SU-DHL-6 (cell line): ENCODE results near the gene MAGI3.

Source experiments
- H2AFZ ChIP-seq: fragments of 200-600 bp; sonication (generic); 2 replicates; pipeline ENCODE4 v1.6.1; 2014; ENCODE audit warnings: low read depth, mild to moderate bottlenecking, moderate library complexity, mixed read lengths, antibody characterized with exemption, low read length; ENCODE audit not compliant: severe bottlenecking
- H3F3A ChIP-seq: fragments of 200-600 bp; shearing (Covaris generic); 2 replicates; pipeline ENCODE4 v1.6.0; 2016; ENCODE audit warnings: antibody characterized with exemption, mild to moderate bottlenecking; ENCODE audit not compliant: insufficient read depth
- H3K27ac ChIP-seq: fragments of 200-600 bp; sonication (generic); 2 replicates; pipeline ENCODE4 v1.5.1; 2016; ENCODE audit warnings: low read depth, mild to moderate bottlenecking, low read length, moderate library complexity, mixed read lengths
- H3K27me3 ChIP-seq: fragments of 200-600 bp; sonication (generic), shearing (Covaris generic); 2 replicates; pipeline ENCODE4 v1.6.0; 2014; ENCODE audit warnings: mild to moderate bottlenecking, low read length
- H3K36me3 ChIP-seq: fragments of 200-600 bp; sonication (generic); 2 replicates; pipeline ENCODE4 v1.6.1; 2014; ENCODE audit warnings: mild to moderate bottlenecking, low read length, mixed read lengths
- H3K4me2 ChIP-seq: fragments of 300-600, 200-600 bp; shearing (Covaris generic), sonication (generic); 2 replicates; pipeline ENCODE4 v1.6.0; 2014; ENCODE audit warnings: low read length, low read depth, mild to moderate bottlenecking; ENCODE audit not compliant: poor library complexity, severe bottlenecking
- H3K4me3 ChIP-seq: fragments of 200-600 bp; sonication (generic); 2 replicates; pipeline ENCODE4 v1.5.1; 2014; ENCODE audit warnings: antibody characterized with exemption, low read length, mild to moderate bottlenecking, mixed read lengths; ENCODE audit not compliant: insufficient read depth, poor library complexity, severe bottlenecking
- H3K79me2 ChIP-seq: fragments of 200-600 bp; sonication (generic); 2 replicates; pipeline ENCODE4 v1.6.1; 2014; ENCODE audit warnings: mild to moderate bottlenecking, low read length, moderate library complexity; ENCODE audit not compliant: insufficient read depth
- H3K9ac ChIP-seq: fragments of 200-600 bp; sonication (generic); 2 replicates; pipeline ENCODE4 v1.7.0; 2014; ENCODE audit warnings: mild to moderate bottlenecking, low read length
- H3K9me2 ChIP-seq: fragments of 200-600 bp; sonication (generic); replicated peaks from 2 replicates; pipeline ENCODE4 v1.6.1; 2014; ENCODE audit warnings: low read length; ENCODE audit not compliant: insufficient read depth
- H3K9me3 ChIP-seq: fragments of 200-600 bp; sonication (generic); 2 replicates; pipeline ENCODE4 v1.6.1; 2014; ENCODE audit warnings: low read length, mixed read lengths; ENCODE audit not compliant: insufficient read depth
- H4K20me1 ChIP-seq: fragments of 200-600 bp; sonication (generic); 2 replicates; pipeline ENCODE4 v1.6.1; 2014; ENCODE audit warnings: low read depth, mild to moderate bottlenecking, antibody characterized with exemption, low read length, moderate library complexity, mixed read lengths
- CTCF ChIP-seq: fragments of 200-600 bp; sonication (generic); IDR thresholded peaks from one replicate; pipeline ENCODE4 v1.5.1; 2017; ENCODE audit warnings: antibody characterized with exemption, mild to moderate bottlenecking, low read length, moderate library complexity; ENCODE audit not compliant: insufficient read depth, poor library complexity, severe bottlenecking
- EZH2phosphoT487 ChIP-seq: fragments of 200-600 bp; sonication (generic), shearing (Covaris generic); conservative IDR thresholded peaks from 2 replicates; pipeline ENCODE4 v1.6.1; 2018; ENCODE audit warnings: mild to moderate bottlenecking, antibody characterized with exemption, low read length, moderate library complexity, mixed read lengths

The MAGI3 gene

GRCh38 chr1:113576271-113576670 lies 186.0 kb downstream of the MAGI3 start:
- Histone ChIP-seq H2AFZ (no peak overlapping the region), H3K4me3 (no peak overlapping the region), H3K36me3 (no peaks in the 10 kb centered on the region), H3K27ac (no peak overlapping the region), H3K9ac (no peak overlapping the region), H3K4me2 (no peak overlapping the region), H3K9me2 (no peaks in the 10 kb centered on the region), H4K20me1 (no peaks in the 10 kb centered on the region), H3K79me2 (no peaks in the 10 kb centered on the region), H3K27me3 (no peaks in the 10 kb centered on the region), H3F3A (no peaks in the 10 kb centered on the region), H3K9me3 (no peaks in the 10 kb centered on the region)
- TF ChIP-seq EZH2phosphoT487, result no peak
- TF ChIP-seq CTCF, result no peak

- H3K9me2 ChIP-seq, result no peaks in the 10 kb centered on the region
- no peaks in the 10 kb centered on the region for H3K27me3 ChIP-seq
- no peak overlapping the region for H3K9ac ChIP-seq
- no peaks in the 10 kb centered on the region for H3K79me2 ChIP-seq
- TF ChIP-seq CTCF (no peak), EZH2phosphoT487 (no peak)
- no peak overlapping the region for H3K27ac ChIP-seq
- H3K4me2 ChIP-seq, result no peak overlapping the region
- no peaks in the 10 kb centered on the region for H3F3A ChIP-seq
- H3K36me3 ChIP-seq, result no peaks in the 10 kb centered on the region
- H3K9me3 ChIP-seq, result no peaks in the 10 kb centered on the region
- no peaks in the 10 kb centered on the region for H4K20me1 ChIP-seq
- no peak overlapping the region for H3K4me3 ChIP-seq
- H2AFZ ChIP-seq, result no peak overlapping the region
These were observed 189.1 kb downstream of the MAGI3 start for GRCh38 chr1:113579256-113580018.

GRCh38 chr1:113581323-113581722 lies 191.0 kb downstream of the MAGI3 start:
- H3K36me3 ChIP-seq, result no peaks in the 10 kb centered on the region
- H3K27ac ChIP-seq, result no peak overlapping the region
- H3K9ac ChIP-seq, result no peak overlapping the region
- no peak overlapping the region for H3K4me2 ChIP-seq
- TF ChIP-seq EZH2phosphoT487, result no peak
- no peak for TF ChIP-seq CTCF
- no peaks in the 10 kb centered on the region for H4K20me1 ChIP-seq
- no peaks in the 10 kb centered on the region for H3K79me2 ChIP-seq
- H3K9me3 ChIP-seq, result no peaks in the 10 kb centered on the region
- H3K4me3 ChIP-seq, result no peak overlapping the region
- no peaks in the 10 kb centered on the region for H3K27me3 ChIP-seq
- H2AFZ ChIP-seq, result no peak overlapping the region
- H3F3A ChIP-seq, result no peaks in the 10 kb centered on the region
- H3K9me2 ChIP-seq, result no peaks in the 10 kb centered on the region
